GM20000 (cell line): ENCODE results near the gene MSI2.

Source experiments
- DNase-seq: peaks from one replicate; pipeline ENCODE4 v3.0.0; 2012; ENCODE audit warnings: low spot score
- TF ChIP-seq, protein P1 (sequence below): IDR thresholded peaks from 2 replicates; pipeline ENCODE4 v1.5.1; 2012; ENCODE audit warnings: mild to moderate bottlenecking, control low read depth; ENCODE audit errors: extremely low read depth, missing control alignments

Gene MSI2

DNA sequence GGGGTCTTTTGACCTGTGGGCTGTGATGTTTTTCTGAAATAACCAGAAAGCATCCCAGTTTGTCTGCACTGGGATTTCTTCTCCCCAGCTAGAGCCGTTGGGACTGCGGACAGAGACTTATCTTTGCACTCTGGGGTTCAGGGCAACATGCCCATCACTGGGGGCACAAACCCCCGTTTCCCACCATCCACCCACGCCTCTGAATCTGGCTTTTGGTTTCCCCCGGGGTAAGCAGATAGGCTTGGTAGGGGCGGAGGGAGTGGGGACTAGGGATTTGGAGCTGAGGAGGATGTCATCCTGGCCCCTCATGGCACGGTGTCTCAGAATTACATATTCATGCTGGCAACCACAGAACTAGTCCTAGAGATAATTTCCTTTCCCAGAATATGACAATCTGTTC, 420.2 kb downstream of the MSI2 start:
- TF ChIP-seq, protein P1, sequence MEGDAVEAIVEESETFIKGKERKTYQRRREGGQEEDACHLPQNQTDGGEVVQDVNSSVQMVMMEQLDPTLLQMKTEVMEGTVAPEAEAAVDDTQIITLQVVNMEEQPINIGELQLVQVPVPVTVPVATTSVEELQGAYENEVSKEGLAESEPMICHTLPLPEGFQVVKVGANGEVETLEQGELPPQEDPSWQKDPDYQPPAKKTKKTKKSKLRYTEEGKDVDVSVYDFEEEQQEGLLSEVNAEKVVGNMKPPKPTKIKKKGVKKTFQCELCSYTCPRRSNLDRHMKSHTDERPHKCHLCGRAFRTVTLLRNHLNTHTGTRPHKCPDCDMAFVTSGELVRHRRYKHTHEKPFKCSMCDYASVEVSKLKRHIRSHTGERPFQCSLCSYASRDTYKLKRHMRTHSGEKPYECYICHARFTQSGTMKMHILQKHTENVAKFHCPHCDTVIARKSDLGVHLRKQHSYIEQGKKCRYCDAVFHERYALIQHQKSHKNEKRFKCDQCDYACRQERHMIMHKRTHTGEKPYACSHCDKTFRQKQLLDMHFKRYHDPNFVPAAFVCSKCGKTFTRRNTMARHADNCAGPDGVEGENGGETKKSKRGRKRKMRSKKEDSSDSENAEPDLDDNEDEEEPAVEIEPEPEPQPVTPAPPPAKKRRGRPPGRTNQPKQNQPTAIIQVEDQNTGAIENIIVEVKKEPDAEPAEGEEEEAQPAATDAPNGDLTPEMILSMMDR: no peak
- no peak for DNase-seq

DNA sequence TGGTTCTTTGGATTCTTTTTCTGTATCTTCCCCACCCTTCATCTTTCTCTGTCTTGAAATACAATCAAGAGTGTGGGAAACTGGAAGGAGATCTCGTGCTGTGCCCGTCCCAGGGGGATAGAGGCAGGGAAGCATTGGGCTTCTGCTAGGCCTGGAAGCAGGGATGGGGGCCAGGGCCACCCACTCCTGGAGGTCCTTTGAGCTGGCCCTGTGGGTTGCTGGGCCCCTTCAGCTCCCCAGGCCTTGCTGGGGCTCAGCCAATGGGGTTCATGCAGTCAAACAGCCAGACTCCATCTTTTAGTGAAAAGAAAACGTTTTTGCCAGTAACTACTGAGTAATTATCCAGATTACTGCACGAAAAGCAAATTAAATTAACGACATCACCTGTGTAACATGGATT, 421.0 kb downstream of the MSI2 start:
- TF ChIP-seq, protein P1: no peak

DNA sequence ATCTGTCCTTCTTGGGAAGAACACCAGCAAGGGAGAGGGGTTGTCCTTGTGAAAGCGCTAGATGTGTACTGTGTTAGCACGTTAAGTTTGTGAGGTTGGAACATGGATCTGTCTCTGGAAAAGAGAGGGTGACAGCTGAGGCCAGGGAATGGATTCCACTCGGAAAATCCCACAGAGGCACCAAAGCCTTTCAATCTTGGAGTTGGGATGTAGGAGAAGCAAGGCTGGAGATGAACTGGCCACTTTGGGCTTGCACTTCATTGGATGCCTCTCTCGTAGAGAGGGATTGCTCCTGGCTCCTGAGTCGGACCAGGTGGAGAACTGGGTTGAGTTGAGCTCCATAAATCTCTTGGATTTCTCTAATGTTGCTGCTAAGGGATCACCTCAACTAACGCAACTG, 421.5 kb downstream of the MSI2 start:
- no peak for DNase-seq
- TF ChIP-seq, protein P1: no peak

More for the DNA sequence above, 421.0 kb downstream of the MSI2 start:
- no peak for DNase-seq

DNA sequence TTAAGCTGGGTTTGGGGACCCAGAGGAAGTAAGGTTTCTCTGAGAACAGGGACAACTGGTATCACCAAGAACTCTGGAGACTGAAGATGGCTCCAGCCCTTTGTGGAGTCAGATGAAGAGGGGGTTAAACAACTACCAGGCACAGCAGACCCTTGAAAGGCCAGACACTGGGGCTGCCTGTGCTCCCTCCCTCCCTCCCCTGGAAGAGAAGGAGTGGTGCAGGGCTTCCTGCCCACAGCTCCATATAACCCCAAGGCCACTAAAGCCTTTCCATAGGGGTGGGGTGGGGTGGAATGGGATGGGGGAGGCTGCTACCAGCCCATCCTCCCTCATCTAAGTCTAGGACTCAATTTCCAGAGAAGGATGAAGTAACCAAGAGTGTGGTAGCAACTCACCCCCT, 422.1 kb downstream of the MSI2 start:
- TF ChIP-seq, protein P1: no peak
- no peak for DNase-seq

DNA sequence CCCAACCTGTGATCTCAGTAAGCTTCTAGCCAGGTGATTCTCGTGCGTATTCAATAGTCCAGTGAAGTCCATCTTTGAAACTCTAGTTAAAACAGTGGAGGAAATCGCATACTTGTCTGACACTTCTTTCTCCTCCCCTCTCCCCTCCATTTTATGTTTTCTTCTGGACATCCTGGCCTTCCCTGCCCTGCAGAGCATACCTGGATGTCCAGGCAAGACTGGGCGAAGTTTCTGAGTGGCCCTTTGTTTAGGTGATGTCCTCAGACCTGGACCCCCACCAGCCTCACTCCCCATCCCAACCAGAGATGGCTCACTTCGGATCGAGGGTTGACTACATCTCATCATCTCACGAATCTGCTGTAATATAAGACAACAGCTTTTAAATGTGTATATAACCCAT, 423.0 kb downstream of the MSI2 start:
- no peak for DNase-seq
- TF ChIP-seq, protein P1: no peak

DNA sequence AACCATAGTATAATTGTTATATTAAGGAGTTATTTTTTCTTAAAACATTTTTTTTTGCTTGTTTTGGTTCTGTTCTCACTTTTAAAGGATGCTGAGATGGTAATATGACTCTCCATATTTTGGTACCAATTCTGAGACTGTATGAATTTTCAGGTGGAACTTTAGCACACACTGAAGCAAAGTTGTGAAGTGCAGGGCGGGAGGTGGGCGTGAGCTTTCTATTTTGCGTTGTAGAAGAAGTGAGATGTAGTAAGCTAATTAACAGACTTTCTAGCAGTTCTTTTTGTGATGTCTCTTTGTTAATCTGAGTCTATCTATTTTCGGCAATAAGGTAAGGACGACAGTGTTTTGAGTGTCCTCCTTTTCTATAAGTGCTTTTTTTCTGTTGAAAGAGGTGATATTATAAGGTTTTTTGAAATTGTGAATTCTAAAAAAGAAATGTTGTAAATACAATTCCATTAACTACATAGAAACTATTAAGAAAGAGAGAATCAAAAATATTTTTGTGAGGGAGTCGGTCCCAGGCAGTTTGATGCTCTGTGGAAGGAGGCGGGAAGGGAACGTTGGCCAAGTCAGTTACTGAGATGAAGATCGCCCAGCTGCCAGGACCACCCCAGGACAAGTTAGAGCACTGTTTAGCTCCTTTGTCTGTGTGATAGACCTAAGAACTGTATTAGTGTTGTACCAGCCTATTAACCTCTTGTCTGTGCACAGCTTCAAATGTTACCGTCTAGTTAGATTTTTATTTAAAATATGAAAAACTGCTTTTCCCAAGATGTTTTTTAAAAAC, 423.8 kb downstream of the MSI2 start:
- DNase-seq: no peak
- TF ChIP-seq, protein P1: no peak

DNA sequence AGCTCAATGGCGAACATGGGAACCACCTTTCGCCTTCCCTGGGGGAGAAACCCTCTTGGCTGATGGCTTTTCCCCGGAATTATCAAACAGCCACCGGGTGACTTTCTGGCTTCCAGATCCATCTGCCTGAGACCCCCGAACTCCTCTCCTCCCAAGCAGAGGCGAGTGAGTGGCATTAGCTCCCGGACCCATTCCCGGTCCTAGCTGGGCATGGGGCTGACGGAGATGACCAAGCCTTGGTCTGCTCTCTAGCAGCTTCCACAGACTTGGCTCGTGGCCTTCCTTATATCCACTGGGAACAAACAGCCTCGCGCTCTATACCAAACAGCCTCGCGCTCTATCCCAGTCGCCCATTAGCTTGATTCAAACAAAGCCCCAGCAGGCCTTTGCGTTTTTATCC, 426.4 kb downstream of the MSI2 start:
- DNase-seq: no peak
- TF ChIP-seq, protein P1: no peak
